GM12878 (cell line): Measurements from ENCODE around the gene DDX5. TPM values are rescaled to one million over a fixed set of nuclear protein-coding genes. Genes with fewer than 3 reads are reported as not detected.
A peak's percentile ranks its signal among the peaks of the same experiment; 100 is the strongest.

ENCODE experiments used
- CBFB ChIP-seq: IDR thresholded peaks from 2 replicates; pipeline ENCODE4 v1.6.1; 2016; ENCODE audit warnings: antibody characterized with exemption, low read depth
- CBX3 ChIP-seq: fragments of 200-600 bp; sonication (generic); IDR thresholded peaks from 2 replicates; pipeline ENCODE4 v1.6.1; 2016; ENCODE audit warnings: low read depth, borderline replicate concordance
- CBX5 ChIP-seq: sonication (generic); IDR thresholded peaks from 2 replicates; pipeline ENCODE4 v1.6.1; 2016; ENCODE audit warnings: low read depth, moderate library complexity, mild to moderate bottlenecking, inconsistent platforms
- CHD1 ChIP-seq: IDR thresholded peaks from 2 replicates; pipeline ENCODE4 v1.6.1; 2012; ENCODE audit warnings: low read depth, low read length, improper control_type of control experiment
- CHD2 ChIP-seq: IDR thresholded peaks from 2 replicates; pipeline ENCODE4 v1.6.1; 2011; ENCODE audit warnings: low read depth, low read length, improper control_type of control experiment, borderline replicate concordance
- E4F1 ChIP-seq: fragments of 450-650 bp; IDR thresholded peaks from 2 replicates; pipeline ENCODE4 v1.6.1; 2018; ENCODE audit warnings: borderline replicate concordance, mild to moderate bottlenecking; ENCODE audit not compliant: partially characterized antibody
- FOS ChIP-seq: IDR thresholded peaks from 3 replicates; pipeline ENCODE4 v1.6.1; 2011; ENCODE audit warnings: borderline replicate concordance; ENCODE audit not compliant: insufficient read length; ENCODE audit errors: extremely low read depth
- IRF3 ChIP-seq: fragments of 450-650 bp; IDR thresholded peaks from 2 replicates; pipeline ENCODE4 v1.6.1; 2014; ENCODE audit warnings: mild to moderate bottlenecking
- MTA3 ChIP-seq: IDR thresholded peaks from 2 replicates; pipeline ENCODE4 v1.6.1; 2012; ENCODE audit warnings: low read length, inconsistent platforms, borderline replicate concordance
- NFYB ChIP-seq: IDR thresholded peaks from 2 replicates; pipeline ENCODE4 v1.6.1; 2011; ENCODE audit warnings: low read depth, mild to moderate bottlenecking, low read length, improper control_type of control experiment, moderate library complexity; ENCODE audit not compliant: insufficient read depth
- PAX8 ChIP-seq: fragments of 450-650 bp; IDR thresholded peaks from 2 replicates; pipeline ENCODE4 v1.6.1; 2017; ENCODE audit warnings: mild to moderate bottlenecking, moderate library complexity
- POLR2AphosphoS5 ChIP-seq: IDR thresholded peaks from 2 replicates; pipeline ENCODE4 v1.6.1; 2011; ENCODE audit warnings: mild to moderate bottlenecking, low read length, inconsistent platforms
- POU2F2 ChIP-seq: IDR thresholded peaks from 3 replicates; pipeline ENCODE4 v1.6.1; 2011; ENCODE audit warnings: low read depth, mild to moderate bottlenecking, low read length, borderline replicate concordance
- RB1 ChIP-seq: fragments of 450-650 bp; formaldehyde crosslinking; IDR thresholded peaks from 2 replicates; pipeline ENCODE4 v1.6.1; 2017; ENCODE audit warnings: mild to moderate bottlenecking, borderline replicate concordance
- RBBP5 ChIP-seq: fragments of 200-600 bp; sonication (generic); conservative IDR thresholded peaks from 2 replicates; pipeline ENCODE4 v1.6.1; 2016
- SRF ChIP-seq, 2 experiments: IDR thresholded peaks; 2 replicates each; pipeline ENCODE4 v1.6.1; 2011; ENCODE audit warnings: low read depth in 2 of 2, low read length in 2 of 2, mild to moderate bottlenecking in 1 of 2, moderate library complexity in 1 of 2
- TCF12 ChIP-seq: IDR thresholded peaks from 2 replicates; pipeline ENCODE4 v1.6.1; 2011; ENCODE audit warnings: low read depth, mild to moderate bottlenecking, low read length
- YBX1 ChIP-seq: fragments of 450-650 bp; IDR thresholded peaks from 2 replicates; pipeline ENCODE4 v1.6.1; 2016; ENCODE audit warnings: antibody characterized with exemption
- ZBED1 ChIP-seq: IDR thresholded peaks from 2 replicates; pipeline ENCODE4 v1.6.1; 2016; ENCODE audit warnings: borderline replicate concordance
- ZBTB4 ChIP-seq: fragments of 450-650 bp; formaldehyde crosslinking; IDR thresholded peaks from 2 replicates; pipeline ENCODE4 v1.4.0; 2022; ENCODE audit warnings: mild to moderate bottlenecking, moderate library complexity
- ZNF384 ChIP-seq: IDR thresholded peaks from 2 replicates; pipeline ENCODE4 v1.6.1; 2012; ENCODE audit warnings: low read depth, mild to moderate bottlenecking, low read length, improper control_type of control experiment, borderline replicate concordance
- ZNF592 ChIP-seq: fragments of 450-650 bp; IDR thresholded peaks from 2 replicates; pipeline ENCODE4 v1.6.1; 2017; ENCODE audit warnings: mild to moderate bottlenecking, moderate library complexity
- polyA plus RNA-seq, 11 experiments: library from polyadenylated mRNA; depleted of rRNA in 4 of 11; unstranded in 6 of 11; stranded (reverse) in 5 of 11; fragments of >200 nt; fragmentation: Nextera tagmentation in 4 of 11; fragmentation: Illumina TruSeq in 1 of 11; extraction: Ambion mirVana in 4 of 11; extraction: Trizol in 1 of 11; gene quantifications; 1 replicate in 1 of 11; 2 replicates in 10 of 11; pipeline versions ENCODE4 v1.2.1 to v1.2.3, GENCODE V29; 2011 to 2016; ENCODE audit warnings: inconsistent platforms in 2 of 11, missing spikeins in 2 of 11, low read depth in 1 of 11
- total RNA-seq, 4 experiments: library from RNA; depleted of rRNA in 3 of 4; stranded (reverse); fragments of >200 nt in 3 of 4; fragmentation: Illumina TruSeq in 1 of 4; extraction: Trizol in 1 of 4; gene quantifications; 2 replicates each; pipeline versions ENCODE4 v1.2.1 to v1.2.3, GENCODE V29; 2013 to 2021

DDX5 gene
- total and polyA plus RNA-seq, 10 of the 15 experiments (the other 5 are each of a cell fraction or from before 2014, with no cell fraction given), result 257 to 1,423 (median 719) TPM

GRCh38 chr17:64497565-64498035 lies 8.5 kb downstream of the DDX5 start (continued):
- TF ChIP-seq ZNF592 (no peak), MTA3 (peak; percentile 22), E4F1 (no peak), RB1 (no peak), CBX3 (no peak), ZBTB4 (CRISPR knock-in tag) (no peak), RBBP5 (no peak), TCF12 (no peak), ZBED1 (no peak; the same call in 1 of the 2 replicates), FOS (no peak), PAX8 (0 out of 2 replicates have a peak, but pooled peaks have one; percentile 8), SRF (IDR thresholded peaks at IDR 0.05; ENCODE audit: low read depth in 2 of 2, low read length in 2 of 2) (no peak), POLR2AphosphoS5 (no peak), CBFB (no peak), CBX5 (no peak; the same call in 1 of the 2 replicates), POU2F2 (peak; percentile 28; the same call in 1 of the 3 replicates), IRF3 (no peak), CHD1 (no peak), CHD2 (no peak), NFYB (no peak), ZNF384 (no peak), YBX1 (no peak)
